GM19193 (cell line): ENCODE results near the gene ARMC3.

Source experiments
- POLR2A ChIP-seq: IDR thresholded peaks from 4 replicates; pipeline ENCODE4 v1.6.1; 2011; ENCODE audit not compliant: insufficient read depth, insufficient read length; ENCODE audit errors: extremely low read depth

Gene ARMC3

DNA sequence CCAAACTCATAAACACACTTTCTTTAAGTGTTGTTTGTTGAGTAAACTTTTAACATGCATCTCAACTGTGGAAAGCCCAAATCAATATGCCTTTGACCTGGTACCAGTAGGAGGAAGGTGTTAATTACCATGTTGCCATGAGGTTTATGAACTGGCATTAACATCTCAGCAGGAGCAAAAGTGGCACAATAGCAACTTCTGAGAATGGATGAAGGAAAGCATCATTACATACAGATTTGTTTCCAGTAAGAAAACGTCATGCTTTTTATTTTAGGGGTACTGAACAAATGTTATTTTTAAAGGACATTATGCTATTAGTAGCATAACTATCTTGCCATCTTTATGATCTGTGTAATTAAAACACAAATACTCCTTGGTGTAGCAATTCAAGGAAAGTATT is 51.1 kb downstream of the ARMC3 start:
- no peak for TF ChIP-seq POLR2A

DNA sequence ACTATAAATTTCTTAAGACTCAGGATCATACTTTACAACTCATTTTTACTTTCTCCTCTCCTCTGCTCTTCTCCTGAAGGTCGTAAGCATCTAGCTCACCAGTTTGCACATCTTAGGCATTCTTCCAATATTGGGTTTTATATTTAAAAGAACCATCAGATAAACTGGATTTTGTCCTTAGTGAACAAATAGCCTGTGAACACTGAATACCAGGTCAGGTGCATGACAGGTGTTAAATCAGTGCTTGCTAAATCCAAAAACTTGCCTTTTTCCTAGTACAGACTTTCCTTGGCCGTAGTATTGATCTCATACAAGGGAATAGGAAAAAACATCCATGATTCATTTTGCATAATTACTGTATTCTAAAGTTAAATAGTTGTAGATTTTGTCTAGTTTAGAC is 53.0 kb downstream of the ARMC3 start:
- TF ChIP-seq POLR2A: no peak

GRCh38 chr10:22984066-22984465 is 56.2 kb downstream of the ARMC3 start:
- no peak for TF ChIP-seq POLR2A

DNA sequence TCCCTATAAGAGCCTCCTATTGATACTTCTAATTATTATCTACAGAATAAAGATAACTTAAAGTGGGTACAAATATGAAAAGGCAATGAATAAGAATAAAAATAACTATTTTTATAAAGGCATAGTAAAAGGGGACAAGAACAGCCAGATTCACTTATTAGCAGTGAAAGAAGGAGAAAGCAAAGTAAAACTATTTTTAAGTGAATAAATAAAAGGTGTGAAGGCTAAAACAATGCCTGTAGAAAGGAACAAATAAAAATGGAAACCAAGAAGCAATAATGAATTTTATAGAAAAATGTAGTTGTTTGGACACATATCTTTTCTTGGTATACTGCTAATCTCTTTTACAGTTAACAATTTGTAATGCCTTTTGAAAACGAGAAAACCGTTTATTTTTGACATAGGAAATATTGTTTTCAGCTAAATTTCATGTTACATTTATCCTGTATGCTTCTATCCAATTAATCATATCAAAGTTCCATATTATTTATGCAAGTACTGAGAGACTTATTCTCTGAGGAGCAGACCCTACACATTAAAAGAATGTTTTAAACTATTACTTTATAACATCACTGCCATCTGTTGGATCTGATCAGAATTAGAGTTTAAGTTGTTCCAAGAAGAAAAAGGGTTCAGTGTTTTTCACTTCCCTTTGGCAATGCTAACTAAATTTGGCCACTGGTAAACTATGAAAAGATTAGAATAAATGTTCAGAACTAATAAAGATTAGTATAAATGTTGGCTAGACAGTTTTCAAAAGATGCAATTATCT is 59.1 kb downstream of the ARMC3 start:
- TF ChIP-seq POLR2A: no peak

GRCh38 chr10:22988581-22989360 is 60.9 kb downstream of the ARMC3 start:
- TF ChIP-seq POLR2A: no peak

DNA sequence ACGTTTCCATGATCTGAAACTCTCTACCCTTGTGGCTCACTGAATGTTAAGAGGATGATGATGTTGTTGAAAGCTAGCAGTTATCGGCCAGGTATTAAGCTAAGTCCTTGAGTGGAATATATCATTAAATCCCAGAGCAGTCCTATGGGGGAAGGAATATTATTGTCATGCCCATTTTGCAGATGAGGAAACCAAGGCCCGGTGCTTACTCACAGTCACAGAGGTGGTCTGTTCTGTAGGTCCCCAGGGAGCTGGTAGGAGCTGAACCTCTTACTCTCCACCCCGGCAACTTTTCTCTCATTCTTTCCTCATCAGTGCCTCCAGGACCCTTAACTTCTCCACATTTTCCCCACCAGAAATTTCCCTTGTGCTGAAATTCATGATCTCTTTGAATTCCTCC is 62.6 kb downstream of the ARMC3 start:
- TF ChIP-seq POLR2A: no peak

DNA sequence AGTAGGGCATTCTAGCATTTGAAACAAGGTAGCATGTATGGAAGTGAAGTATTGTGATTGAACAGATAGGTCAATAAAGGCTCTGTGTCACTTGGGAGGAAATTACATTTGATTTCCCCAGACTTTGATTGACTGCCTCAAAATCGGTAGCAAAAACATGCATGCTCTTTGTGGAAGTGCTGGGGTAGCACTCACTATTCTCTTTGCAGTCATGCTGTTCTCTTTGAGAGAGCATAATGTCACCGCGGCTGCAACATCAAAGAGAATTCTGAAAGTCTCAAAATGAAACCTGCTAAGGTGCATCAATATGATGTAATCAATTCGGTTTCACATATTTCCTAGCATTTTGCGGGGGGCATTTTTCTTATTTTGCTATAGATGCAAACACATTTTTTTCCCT is 64.2 kb downstream of the ARMC3 start:
- no peak for TF ChIP-seq POLR2A

GRCh38 chr10:22992621-22993020 is 64.8 kb downstream of the ARMC3 start:
- TF ChIP-seq POLR2A: no peak

DNA sequence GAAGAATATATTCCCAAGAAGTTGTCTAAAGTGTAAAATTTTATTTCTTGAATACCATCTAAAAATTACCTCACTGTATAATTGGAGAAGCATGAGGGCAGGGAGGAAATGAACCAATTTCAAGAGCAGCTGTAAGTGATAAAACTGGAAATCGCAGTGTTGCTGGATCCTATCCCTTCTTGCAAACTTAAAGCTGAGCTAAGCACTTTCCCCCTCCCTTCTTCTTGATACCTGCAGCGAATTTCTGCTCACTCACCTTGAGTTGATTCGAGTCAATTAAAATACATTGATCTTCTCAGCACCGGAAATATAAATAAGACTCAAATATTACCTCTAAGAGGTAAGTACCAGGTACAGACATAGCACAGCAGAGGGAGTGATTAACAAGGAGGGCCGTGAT is 65.5 kb downstream of the ARMC3 start:
- TF ChIP-seq POLR2A: no peak

GRCh38 chr10:22997096-22997495 is 69.2 kb downstream of the ARMC3 start:
- no peak for TF ChIP-seq POLR2A

- no peak for TF ChIP-seq POLR2A
Observed at GRCh38 chr10:22998091-22998490, 70.2 kb downstream of the ARMC3 start.

- no peak for TF ChIP-seq POLR2A
Observed at GRCh38 chr10:22999942-23000341, 72.1 kb downstream of the ARMC3 start.

- no peak for TF ChIP-seq POLR2A
Observed at GRCh38 chr10:23001901-23002516, 74.2 kb downstream of the ARMC3 start.

- TF ChIP-seq POLR2A: no peak
Observed at GRCh38 chr10:23005150-23005549, 77.3 kb downstream of the ARMC3 start.

- no peak for TF ChIP-seq POLR2A
Observed at GRCh38 chr10:23013581-23014335, 85.9 kb downstream of the ARMC3 start.
